Measurements from ENCODE around the gene NLN.
A peak's percentile ranks its signal among the peaks of the same experiment; 100 is the strongest.
"Not testable (repeated sequence)": the region's sequence is repeated elsewhere in the genome, so short reads cannot be mapped to it uniquely, and the experiment has no call there.

Gene NLN

GRCh38 chr5:65732046-65732445 lies 10.0 kb downstream of the NLN start:
- not testable (repeated sequence) for H3K36me3 ChIP-seq (ENCODE audit: insufficient read depth, low read length); H3K4me1 ChIP-seq (ENCODE audit: control insufficient read depth, insufficient read depth, low read length, unreplicated experiment); H3K27me3 ChIP-seq (ENCODE audit: insufficient read depth, low read length); H3K27ac ChIP-seq (ENCODE audit: low read depth, low read length); H2AFZ ChIP-seq (ENCODE audit: low read length, unreplicated experiment); H3K4me3 ChIP-seq (ENCODE audit: low read depth, low read length)
- peaks cover 44% of the 10 kb centered on the region for H3K79me2 ChIP-seq (ENCODE audit: control insufficient read depth, insufficient read depth, low read length, unreplicated experiment)

- H3K79me2 ChIP-seq (ENCODE audit: control insufficient read depth, insufficient read depth, low read length, unreplicated experiment): peaks cover 38% of the 10 kb centered on the region
- not testable (repeated sequence) for H3K36me3 ChIP-seq (ENCODE audit: insufficient read depth, low read length); H3K27ac ChIP-seq (ENCODE audit: low read depth, low read length); H2AFZ ChIP-seq (ENCODE audit: low read length, unreplicated experiment); H3K4me1 ChIP-seq (ENCODE audit: control insufficient read depth, insufficient read depth, low read length, unreplicated experiment); H3K27me3 ChIP-seq (ENCODE audit: insufficient read depth, low read length); H3K4me3 ChIP-seq (ENCODE audit: low read depth, low read length)
These were observed 12.3 kb downstream of the NLN start for GRCh38 chr5:65734196-65734775.

GRCh38 chr5:65734921-65735320 lies 12.9 kb downstream of the NLN start:
- H3K36me3 ChIP-seq (ENCODE audit: insufficient read depth, low read length): no peaks in the 10 kb centered on the region
- H3K4me3 ChIP-seq (ENCODE audit: low read depth, low read length): no peak overlapping the region
- H2AFZ ChIP-seq (ENCODE audit: low read length, unreplicated experiment): no peak overlapping the region
- H3K27me3 ChIP-seq (ENCODE audit: insufficient read depth, low read length): no peaks in the 10 kb centered on the region
- no peaks in the 10 kb centered on the region for H3K4me1 ChIP-seq (ENCODE audit: control insufficient read depth, insufficient read depth, low read length, unreplicated experiment)
- H3K79me2 ChIP-seq (ENCODE audit: control insufficient read depth, insufficient read depth, low read length, unreplicated experiment): peaks cover 41% of the 10 kb centered on the region
- no peak overlapping the region for H3K27ac ChIP-seq (ENCODE audit: low read depth, low read length)

GRCh38 chr5:65736011-65736410 lies 14.0 kb downstream of the NLN start:
- Histone ChIP-seq H3K27ac (ENCODE audit: low read depth, low read length) (no peak overlapping the region), H3K4me3 (ENCODE audit: low read depth, low read length) (no peak overlapping the region), H3K36me3 (ENCODE audit: insufficient read depth, low read length) (no peaks in the 10 kb centered on the region), H3K79me2 (ENCODE audit: control insufficient read depth, insufficient read depth, low read length, unreplicated experiment) (peaks cover 38% of the 10 kb centered on the region), H3K4me1 (ENCODE audit: control insufficient read depth, insufficient read depth, low read length, unreplicated experiment) (no peaks in the 10 kb centered on the region), H3K27me3 (ENCODE audit: insufficient read depth, low read length) (no peaks in the 10 kb centered on the region), H2AFZ (ENCODE audit: low read length, unreplicated experiment) (no peak overlapping the region)

GRCh38 chr5:65737842-65738241 lies 15.8 kb downstream of the NLN start:
- no peaks in the 10 kb centered on the region for H3K27me3 ChIP-seq (ENCODE audit: insufficient read depth, low read length)
- H2AFZ ChIP-seq (ENCODE audit: low read length, unreplicated experiment): no peak overlapping the region
- no peak overlapping the region for H3K27ac ChIP-seq (ENCODE audit: low read depth, low read length)
- no peak overlapping the region for H3K4me3 ChIP-seq (ENCODE audit: low read depth, low read length)
- no peaks in the 10 kb centered on the region for H3K36me3 ChIP-seq (ENCODE audit: insufficient read depth, low read length)
- H3K79me2 ChIP-seq (ENCODE audit: control insufficient read depth, insufficient read depth, low read length, unreplicated experiment): peaks cover 33% of the 10 kb centered on the region
- H3K4me1 ChIP-seq (ENCODE audit: control insufficient read depth, insufficient read depth, low read length, unreplicated experiment): peaks cover 7% of the 10 kb centered on the region

GRCh38 chr5:65738305-65738704 lies 16.3 kb downstream of the NLN start:
- Histone ChIP-seq H3K27me3 (ENCODE audit: insufficient read depth, low read length) (no peaks in the 10 kb centered on the region), H3K4me3 (ENCODE audit: low read depth, low read length) (no peak overlapping the region), H2AFZ (ENCODE audit: low read length, unreplicated experiment) (no peak overlapping the region), H3K79me2 (ENCODE audit: control insufficient read depth, insufficient read depth, low read length, unreplicated experiment) (peaks cover 35% of the 10 kb centered on the region), H3K4me1 (ENCODE audit: control insufficient read depth, insufficient read depth, low read length, unreplicated experiment) (peaks cover 12% of the 10 kb centered on the region), H3K36me3 (ENCODE audit: insufficient read depth, low read length) (no peaks in the 10 kb centered on the region), H3K27ac (ENCODE audit: low read depth, low read length) (no peak overlapping the region)

- H3K4me1 ChIP-seq (ENCODE audit: control insufficient read depth, insufficient read depth, low read length, unreplicated experiment): peaks cover 15% of the 10 kb centered on the region
- H3K4me3 ChIP-seq (ENCODE audit: low read depth, low read length): no peak overlapping the region
- H3K36me3 ChIP-seq (ENCODE audit: insufficient read depth, low read length): no peaks in the 10 kb centered on the region
- no peak overlapping the region for H2AFZ ChIP-seq (ENCODE audit: low read length, unreplicated experiment)
- no peaks in the 10 kb centered on the region for H3K27me3 ChIP-seq (ENCODE audit: insufficient read depth, low read length)
- H3K27ac ChIP-seq (ENCODE audit: low read depth, low read length): no peak overlapping the region
- H3K79me2 ChIP-seq (ENCODE audit: control insufficient read depth, insufficient read depth, low read length, unreplicated experiment): peaks cover 42% of the 10 kb centered on the region
These were observed 17.2 kb downstream of the NLN start for GRCh38 chr5:65739162-65739561.

- no peaks in the 10 kb centered on the region for H3K27me3 ChIP-seq (ENCODE audit: insufficient read depth, low read length)
- no peaks in the 10 kb centered on the region for H3K36me3 ChIP-seq (ENCODE audit: insufficient read depth, low read length)
- peak overlapping the region; percentile 68 for H3K27ac ChIP-seq (ENCODE audit: low read depth, low read length)
- H2AFZ ChIP-seq (ENCODE audit: low read length, unreplicated experiment): no peak overlapping the region
- H3K4me3 ChIP-seq (ENCODE audit: low read depth, low read length): peak overlapping the region; percentile 54
- H3K4me1 ChIP-seq (ENCODE audit: control insufficient read depth, insufficient read depth, low read length, unreplicated experiment): peaks cover 15% of the 10 kb centered on the region
- peaks cover 29% of the 10 kb centered on the region for H3K79me2 ChIP-seq (ENCODE audit: control insufficient read depth, insufficient read depth, low read length, unreplicated experiment)
These were observed 20.7 kb downstream of the NLN start for GRCh38 chr5:65742565-65743231.

- Histone ChIP-seq H3K4me1 (ENCODE audit: control insufficient read depth, insufficient read depth, low read length, unreplicated experiment) (no peaks in the 10 kb centered on the region), H3K27ac (ENCODE audit: low read depth, low read length) (no peak overlapping the region), H3K4me3 (ENCODE audit: low read depth, low read length) (no peak overlapping the region), H3K36me3 (ENCODE audit: insufficient read depth, low read length) (no peaks in the 10 kb centered on the region; the same call in 1 of the 2 replicates), H3K79me2 (ENCODE audit: control insufficient read depth, insufficient read depth, low read length, unreplicated experiment) (peaks cover 19% of the 10 kb centered on the region), H3K27me3 (ENCODE audit: insufficient read depth, low read length) (no peaks in the 10 kb centered on the region), H2AFZ (ENCODE audit: low read length, unreplicated experiment) (no peak overlapping the region)
These were observed 27.3 kb downstream of the NLN start for GRCh38 chr5:65749221-65749844.

- H3K27me3 ChIP-seq (ENCODE audit: insufficient read depth, low read length): no peaks in the 10 kb centered on the region
- no peak overlapping the region for H3K4me3 ChIP-seq (ENCODE audit: low read depth, low read length)
- H3K36me3 ChIP-seq (ENCODE audit: insufficient read depth, low read length): no peaks in the 10 kb centered on the region; the same call in 1 of the 2 replicates
- H3K27ac ChIP-seq (ENCODE audit: low read depth, low read length): no peak overlapping the region
- no peak overlapping the region for H2AFZ ChIP-seq (ENCODE audit: low read length, unreplicated experiment)
- no peaks in the 10 kb centered on the region for H3K4me1 ChIP-seq (ENCODE audit: control insufficient read depth, insufficient read depth, low read length, unreplicated experiment)
- peaks cover 22% of the 10 kb centered on the region for H3K79me2 ChIP-seq (ENCODE audit: control insufficient read depth, insufficient read depth, low read length, unreplicated experiment)
These were observed 28.0 kb downstream of the NLN start for GRCh38 chr5:65749956-65750355.

GRCh38 chr5:65750938-65751337 lies 28.9 kb downstream of the NLN start:
- no peak overlapping the region for H3K27ac ChIP-seq (ENCODE audit: low read depth, low read length)
- no peaks in the 10 kb centered on the region for H3K4me1 ChIP-seq (ENCODE audit: control insufficient read depth, insufficient read depth, low read length, unreplicated experiment)
- peaks cover 22% of the 10 kb centered on the region for H3K79me2 ChIP-seq (ENCODE audit: control insufficient read depth, insufficient read depth, low read length, unreplicated experiment)
- no peak overlapping the region for H2AFZ ChIP-seq (ENCODE audit: low read length, unreplicated experiment)
- no peaks in the 10 kb centered on the region for H3K27me3 ChIP-seq (ENCODE audit: insufficient read depth, low read length)
- no peaks in the 10 kb centered on the region; the same call in 1 of the 2 replicates for H3K36me3 ChIP-seq (ENCODE audit: insufficient read depth, low read length)
- no peak overlapping the region for H3K4me3 ChIP-seq (ENCODE audit: low read depth, low read length)

Measured in ACC112 (cell line).